GM21723 (cell line): ENCODE measurements around the gene CNEP1R1.

ENCODE experiments used
- ATAC-seq: cut with Tn5 transposase; IDR thresholded peaks from one replicate; pipeline ENCODE4 v1.9.1; 2021; ENCODE audit warnings: mild to moderate bottlenecking, moderate library complexity; ENCODE audit not compliant: unreplicated experiment

The CNEP1R1 gene

DNA sequence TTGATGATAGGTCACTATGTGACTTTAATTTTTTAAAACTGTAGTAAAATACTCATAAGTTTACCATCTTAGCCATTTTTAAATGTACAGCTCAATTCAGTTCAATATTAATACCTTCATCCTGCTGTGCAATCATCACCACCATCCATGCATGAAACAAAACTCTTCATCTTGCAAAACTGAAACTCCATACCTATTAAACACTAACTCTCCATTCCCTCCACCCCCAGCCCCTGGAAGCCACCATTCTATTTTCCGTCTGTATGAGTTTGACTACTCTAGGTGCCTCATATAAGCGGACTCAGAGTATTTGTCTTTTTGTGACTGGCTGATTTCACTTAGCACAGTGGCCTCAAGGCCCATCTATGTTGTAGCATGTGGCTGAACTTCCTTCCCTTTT is 9.4 kb upstream of the CNEP1R1 start:
- no peak for ATAC-seq

DNA sequence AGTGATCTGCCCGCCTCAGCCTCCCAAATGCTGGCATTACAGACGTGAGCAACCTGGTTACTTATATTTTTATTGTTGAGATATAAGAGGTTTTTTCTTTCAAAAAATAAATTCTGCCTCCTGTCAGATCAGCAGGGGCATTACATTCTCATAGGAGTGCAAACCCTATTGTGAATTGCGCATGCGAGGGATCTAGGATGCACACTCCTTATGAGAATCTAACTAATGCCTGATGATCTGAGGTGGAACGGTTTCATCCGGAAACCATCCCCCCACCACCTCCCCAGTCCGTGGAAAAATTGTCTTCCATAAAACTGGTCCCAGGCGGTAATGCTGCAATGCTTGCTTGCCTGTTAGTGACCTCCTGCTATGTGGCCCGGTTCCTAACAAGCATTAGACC is 7.5 kb upstream of the CNEP1R1 start:
- ATAC-seq: no peak

GRCh38 chr16:50021544-50021943 is 3.5 kb upstream of the CNEP1R1 start:
- no peak for ATAC-seq

DNA sequence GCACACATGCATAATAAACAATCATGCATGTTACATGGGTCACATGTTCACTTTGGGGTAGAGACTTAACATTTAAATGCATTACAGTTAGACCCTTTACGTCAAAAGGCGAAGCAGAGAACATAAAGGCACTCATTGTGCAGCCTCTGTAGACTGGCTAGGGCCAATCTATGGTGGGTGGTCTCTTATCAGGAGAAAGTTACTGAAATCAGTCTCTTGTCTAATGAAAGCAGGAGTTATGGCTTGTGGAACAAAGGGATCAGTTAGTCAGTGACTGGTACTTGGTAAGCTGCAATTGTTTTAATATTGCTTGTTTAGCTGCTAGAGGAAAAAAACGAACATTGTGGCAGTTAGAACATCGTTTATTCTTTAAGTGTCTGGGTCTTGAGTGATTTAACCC is 1.4 kb upstream of the CNEP1R1 start:
- no peak for ATAC-seq

- no peak for ATAC-seq
Observed at GRCh38 chr16:50024207-50024606, 818 bp upstream of the CNEP1R1 start.

DNA sequence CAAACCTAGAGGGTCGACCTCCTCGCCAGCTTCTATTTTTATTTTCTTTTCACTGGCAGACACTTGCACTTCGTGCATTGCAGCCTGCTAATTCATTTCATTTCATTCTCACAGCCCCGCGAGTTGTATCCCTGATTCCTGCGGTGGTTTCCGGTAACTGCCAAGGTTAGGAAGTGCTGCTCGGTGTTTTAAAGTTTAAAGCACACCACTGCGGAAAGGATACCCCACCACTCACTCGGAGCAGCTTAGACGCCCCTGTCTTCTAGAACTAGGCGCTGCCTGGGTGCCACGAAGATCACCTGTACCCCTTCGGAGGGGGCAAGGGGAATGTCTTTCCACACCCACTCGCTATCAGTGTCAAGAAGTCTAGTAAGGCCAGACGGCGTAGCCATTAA is 509 bp downstream of the CNEP1R1 start:
- peak; percentile 5 for ATAC-seq

- ATAC-seq: no peak
Observed at GRCh38 chr16:50027829-50028228, 2.8 kb downstream of the CNEP1R1 start.

DNA sequence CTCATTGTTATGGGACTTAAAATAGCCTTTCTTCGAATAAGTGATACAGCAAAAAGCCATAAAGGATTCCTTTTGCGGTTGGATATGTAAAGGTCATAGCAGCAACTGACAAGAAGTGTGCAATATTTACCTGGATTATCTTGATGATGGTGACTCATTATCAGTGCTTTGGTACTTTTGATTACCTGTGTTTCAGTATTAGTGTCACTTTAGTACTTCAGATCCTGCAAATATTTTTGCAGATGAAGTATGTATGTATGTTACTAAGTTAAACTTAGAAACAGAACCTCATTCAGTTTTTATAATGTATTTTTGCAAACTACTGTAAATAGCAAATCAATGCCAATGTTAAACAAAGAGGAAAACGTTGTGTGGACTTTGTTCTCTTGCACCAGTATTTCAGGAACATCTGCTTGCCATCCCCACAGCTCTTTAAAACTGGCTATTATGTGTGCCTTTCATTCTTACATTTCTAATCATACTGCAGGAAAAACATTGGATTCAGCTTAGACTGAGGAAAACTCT is 10.5 kb downstream of the CNEP1R1 start:
- no peak for ATAC-seq

DNA sequence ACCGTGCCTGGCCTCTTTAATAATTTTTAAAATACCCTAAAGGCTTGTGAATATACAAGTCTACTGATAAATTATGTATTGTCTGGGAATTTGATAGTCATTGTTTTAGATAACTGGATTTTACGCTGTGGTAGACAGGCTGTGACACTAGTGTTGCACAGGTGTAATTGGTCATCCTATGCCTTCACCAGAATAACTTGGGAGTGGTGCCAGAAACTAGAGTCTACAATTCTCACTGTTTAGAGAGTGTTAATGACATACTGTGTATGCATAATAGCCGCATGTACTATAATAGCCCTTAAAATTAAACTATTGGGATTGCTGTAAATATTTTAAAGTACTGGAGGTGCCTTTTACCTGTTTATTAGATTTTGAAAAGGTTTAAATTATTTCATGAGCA is 11.4 kb downstream of the CNEP1R1 start:
- ATAC-seq: no peak

- ATAC-seq: no peak
Observed at GRCh38 chr16:50037662-50038220, 12.7 kb downstream of the CNEP1R1 start.

GRCh38 chr16:50038286-50038685 is 13.3 kb downstream of the CNEP1R1 start:
- no peak for ATAC-seq

GRCh38 chr16:50038756-50039529 is 13.9 kb downstream of the CNEP1R1 start:
- ATAC-seq: no peak

DNA sequence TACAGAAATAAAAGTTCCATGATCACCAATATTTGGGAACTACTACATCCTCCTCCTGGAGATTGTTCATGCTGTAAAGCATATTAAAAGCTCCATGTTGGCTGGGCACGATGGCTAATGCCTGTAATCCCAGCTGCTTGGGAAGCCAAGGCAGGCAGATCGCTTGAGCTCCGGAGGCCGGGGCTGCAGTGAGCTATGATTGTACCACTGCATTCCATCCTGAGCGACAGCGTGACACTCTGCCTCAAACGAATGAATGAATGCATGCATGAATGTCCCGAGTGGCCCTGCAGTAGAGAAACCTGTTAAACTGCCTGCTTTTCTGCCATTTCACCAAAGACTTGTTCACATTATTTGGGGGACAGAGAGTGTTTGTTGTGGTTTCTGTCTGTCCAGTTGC is 15.0 kb downstream of the CNEP1R1 start:
- no peak for ATAC-seq

- no peak for ATAC-seq
Observed at GRCh38 chr16:50040710-50041109, 15.7 kb downstream of the CNEP1R1 start.

DNA sequence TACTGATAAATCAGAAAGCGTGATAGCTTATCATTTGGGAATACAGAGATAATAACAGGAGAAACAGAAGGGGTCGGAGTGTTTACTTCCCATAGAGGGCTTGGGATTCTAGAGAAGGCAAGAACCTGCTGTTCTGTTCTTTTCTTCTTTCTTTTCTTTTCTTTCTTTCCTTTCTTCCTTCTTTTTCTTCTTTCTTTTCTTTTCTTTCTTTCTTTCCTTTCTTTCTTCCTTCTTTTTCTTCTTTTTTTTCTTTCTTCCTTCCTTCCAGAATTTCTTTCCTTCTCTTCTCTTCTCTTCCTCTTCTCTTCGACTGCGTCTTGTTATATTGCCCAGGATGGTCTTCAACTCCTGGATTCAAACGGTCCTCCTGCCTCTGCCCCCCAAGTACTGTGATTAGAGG is 18.3 kb downstream of the CNEP1R1 start:
- no peak for ATAC-seq

DNA sequence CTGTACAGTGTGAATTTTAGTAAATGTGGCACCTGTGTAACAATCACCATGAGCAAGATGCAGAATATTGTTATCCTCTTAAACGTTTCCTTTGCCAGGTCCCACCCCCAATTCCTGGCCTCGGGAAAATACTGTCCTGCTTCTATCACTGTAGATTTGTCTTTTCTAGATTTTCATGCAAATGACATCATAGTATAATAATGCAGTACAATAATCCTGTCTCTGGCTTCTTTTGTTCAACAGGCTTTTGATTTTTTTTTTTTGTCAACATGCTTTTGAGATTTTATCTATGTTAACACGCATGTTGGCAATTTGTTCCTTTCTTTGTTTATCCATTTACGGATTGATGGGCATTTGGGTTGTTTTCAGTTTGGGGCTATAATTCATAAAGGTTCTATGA is 20.4 kb downstream of the CNEP1R1 start:
- ATAC-seq: no peak

GRCh38 chr16:50046853-50047252 is 21.8 kb downstream of the CNEP1R1 start:
- no peak for ATAC-seq

- ATAC-seq: no peak
Observed at GRCh38 chr16:50047864-50048263, 22.8 kb downstream of the CNEP1R1 start.

DNA sequence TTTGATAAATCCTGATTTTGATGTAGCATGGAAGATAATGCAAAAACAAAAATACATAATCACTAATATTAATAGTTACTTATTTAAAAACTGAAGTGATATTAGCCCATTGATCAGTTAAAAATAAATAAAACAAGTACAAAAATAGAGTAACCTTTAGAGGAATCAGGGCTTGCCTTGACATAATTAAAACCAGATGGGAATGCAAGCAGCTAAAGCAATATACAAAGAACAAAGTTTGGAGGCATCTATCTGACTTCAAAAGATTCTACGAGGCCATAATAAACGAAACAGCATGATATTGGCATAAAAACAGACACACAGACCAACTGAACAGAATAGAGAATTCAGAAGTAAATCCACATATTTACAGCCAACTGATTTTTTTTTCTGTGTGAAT is 25.8 kb downstream of the CNEP1R1 start:
- no peak for ATAC-seq

DNA sequence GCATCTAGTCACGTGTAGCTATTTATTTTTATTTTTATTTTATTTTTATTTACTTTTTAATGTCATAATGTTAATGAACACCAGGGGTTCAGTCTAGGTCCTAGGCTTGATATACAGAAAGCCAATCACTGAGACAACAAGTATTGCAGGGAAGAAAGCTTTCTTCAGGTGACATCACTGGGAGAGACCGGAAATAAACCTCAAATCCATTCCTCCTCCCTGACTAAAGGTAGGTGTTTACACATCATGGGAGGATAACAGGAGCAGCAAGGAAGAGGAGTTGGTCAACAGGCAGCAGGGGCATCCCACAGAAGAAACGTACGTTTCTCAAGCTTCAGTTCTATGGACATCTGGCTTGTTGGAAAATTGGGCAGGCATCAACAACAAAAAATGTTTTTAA is 31.2 kb downstream of the CNEP1R1 start:
- ATAC-seq: no peak

- ATAC-seq: no peak
Observed at GRCh38 chr16:50058091-50058771, 33.2 kb downstream of the CNEP1R1 start.

DNA sequence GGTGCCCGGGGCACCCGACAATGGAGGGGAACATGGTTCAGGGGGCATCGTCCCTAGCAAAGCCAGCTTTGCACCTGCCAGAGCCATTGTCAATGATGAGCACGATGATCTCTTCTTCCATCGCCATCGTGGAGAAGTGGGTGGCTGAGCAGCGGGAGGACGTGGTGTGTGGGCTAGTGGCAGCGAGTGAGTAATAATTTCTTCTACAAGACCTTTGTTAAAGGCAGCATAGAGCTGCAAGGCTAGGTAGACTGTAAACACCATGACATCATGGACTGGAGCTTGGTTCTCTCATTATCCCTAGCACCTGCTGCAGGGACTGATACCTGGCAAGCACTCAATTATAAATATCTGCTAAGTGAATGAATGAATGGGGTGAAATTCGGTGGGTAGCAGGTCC is 34.1 kb downstream of the CNEP1R1 start:
- no peak for ATAC-seq
